ENCODE measurements around the gene NELFCD. TPM values are rescaled to one million over a fixed set of nuclear protein-coding genes. Genes with fewer than 3 reads are reported as not detected.
A peak's percentile ranks its signal among the peaks of the same experiment; 100 is the strongest.

Gene NELFCD
- total RNA-seq, 2 experiments from 2014 or later, result 102 to 103 TPM

DNA sequence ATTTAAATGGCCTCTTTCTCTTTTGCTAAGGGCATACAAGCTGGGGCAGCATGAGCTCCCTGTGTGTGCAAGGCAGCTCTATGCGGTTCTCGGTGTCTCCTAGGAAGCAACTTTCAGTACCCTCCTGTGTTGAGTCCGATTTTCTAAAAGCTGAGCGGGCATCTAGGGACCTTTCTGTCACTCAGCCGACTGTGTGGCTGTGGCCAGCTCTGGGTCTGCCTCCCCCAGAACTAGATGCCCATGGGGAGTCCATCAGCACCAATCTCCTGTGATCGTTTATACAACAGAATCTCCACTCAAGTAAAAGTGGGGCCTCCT is 7.5 kb downstream of the NELFCD start:
- H3K4me3 Mint-ChIP-seq, result no peak overlapping the region
- intact Hi-C loops (cut with micrococcal nuclease), result no loop called here
- no peaks in the 10 kb centered on the region for H3K27me3 Mint-ChIP-seq (ENCODE audit: low read depth)
- no peaks in the 10 kb centered on the region for H3K9me3 Mint-ChIP-seq
- CTCF ChIA-PET, result no interaction called here
- DNase-seq, result no peak
- peaks cover 32% of the 10 kb centered on the region for H3K4me1 Mint-ChIP-seq (ENCODE audit: low read depth)
- H3K27ac Mint-ChIP-seq, result no peak overlapping the region
- H3K36me3 Mint-ChIP-seq (ENCODE audit: low read depth), result peaks cover 40% of the 10 kb centered on the region

DNA sequence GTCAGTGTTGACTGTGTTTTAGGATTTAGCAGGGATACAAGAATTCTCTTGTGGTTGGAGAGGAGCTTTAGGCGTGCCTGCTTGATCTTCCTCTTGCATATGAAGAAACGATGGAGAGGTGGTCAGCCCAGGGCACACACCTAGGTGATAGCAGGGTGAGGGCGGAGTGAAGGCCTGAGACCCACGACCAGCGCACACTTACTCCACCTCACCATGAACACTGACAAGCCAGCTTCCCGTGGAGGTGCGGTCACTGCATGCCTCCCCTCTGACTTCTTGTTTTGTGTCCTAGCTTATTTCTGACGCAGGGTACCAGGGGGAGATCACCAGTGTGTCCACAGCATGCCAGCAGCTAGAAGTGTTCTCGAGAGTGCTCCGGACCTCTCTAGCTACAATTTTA is 8.1 kb downstream of the NELFCD start:
- Mint-ChIP-seq H3K36me3 (ENCODE audit: low read depth) (peaks cover 46% of the 10 kb centered on the region), H3K27me3 (ENCODE audit: low read depth) (no peaks in the 10 kb centered on the region), H3K9me3 (no peaks in the 10 kb centered on the region), H3K4me3 (no peak overlapping the region), H3K27ac (peak overlapping the region; percentile 26), H3K4me1 (ENCODE audit: low read depth) (peaks cover 25% of the 10 kb centered on the region)
- no peak for DNase-seq
- CTCF ChIA-PET, result no interaction called here
- intact Hi-C loops (cut with micrococcal nuclease), result no loop called here

GRCh38 chr20:58990651-58991445 is 9.8 kb downstream of the NELFCD start:
- intact Hi-C loops (cut with micrococcal nuclease), result no loop called here
- no peaks in the 10 kb centered on the region for H3K27me3 Mint-ChIP-seq (ENCODE audit: low read depth)
- peaks cover 17% of the 10 kb centered on the region for H3K4me1 Mint-ChIP-seq (ENCODE audit: low read depth)
- DNase-seq, result no peak
- no peak overlapping the region for H3K4me3 Mint-ChIP-seq
- H3K27ac Mint-ChIP-seq, result no peak overlapping the region
- peaks cover 55% of the 10 kb centered on the region for H3K36me3 Mint-ChIP-seq (ENCODE audit: low read depth)
- no peaks in the 10 kb centered on the region for H3K9me3 Mint-ChIP-seq
- CTCF ChIA-PET, result interaction anchor here (0.7 kb wide), 1 partner anchor 76 kb away, joined by 3 read pairs; no protein-coding TSS in a partner anchor

- H3K4me3 Mint-ChIP-seq, result no peak overlapping the region
- H3K4me1 Mint-ChIP-seq (ENCODE audit: low read depth), result peaks cover 9% of the 10 kb centered on the region
- no peak overlapping the region for H3K27ac Mint-ChIP-seq
- no peaks in the 10 kb centered on the region for H3K9me3 Mint-ChIP-seq
- CTCF ChIA-PET, result no interaction called here
- intact Hi-C loops (cut with micrococcal nuclease), result no loop called here
- peaks cover 55% of the 10 kb centered on the region for H3K36me3 Mint-ChIP-seq (ENCODE audit: low read depth)
- H3K27me3 Mint-ChIP-seq (ENCODE audit: low read depth), result no peaks in the 10 kb centered on the region
- no peak for DNase-seq
Observed at GRCh38 chr20:58991715-58992114, 10.7 kb downstream of the NELFCD start.

DNA sequence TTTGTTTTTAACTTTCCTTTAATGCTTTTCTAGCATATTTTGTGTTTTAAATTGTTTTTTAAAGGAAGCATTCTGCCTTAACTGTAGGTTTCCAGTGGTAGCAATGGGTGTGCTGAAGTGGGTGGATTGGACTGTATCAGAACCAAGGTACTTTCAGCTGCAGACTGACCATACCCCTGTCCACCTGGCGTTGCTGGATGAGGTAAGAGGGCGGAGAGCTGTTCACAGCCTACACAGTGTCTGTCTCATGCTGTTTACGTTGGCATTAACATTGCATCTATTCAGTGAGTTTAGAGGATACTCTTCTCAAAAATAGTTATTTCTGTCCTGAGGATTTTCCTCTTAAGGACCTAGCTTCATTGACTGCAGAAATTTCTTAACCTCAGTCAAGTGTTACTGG is 11.9 kb downstream of the NELFCD start:
- CTCF ChIA-PET, result interaction anchor here (0.9 to 1.1 kb wide), 3 partner anchors 123 to 231 kb away, joined by 3 to 5 read pairs (median 3); no protein-coding TSS in a partner anchor
- no peak for DNase-seq
- H3K4me1 Mint-ChIP-seq (ENCODE audit: low read depth), result peaks cover 3% of the 10 kb centered on the region
- no peaks in the 10 kb centered on the region for H3K27me3 Mint-ChIP-seq (ENCODE audit: low read depth)
- no peak overlapping the region for H3K27ac Mint-ChIP-seq
- H3K4me3 Mint-ChIP-seq, result no peak overlapping the region
- peaks cover 51% of the 10 kb centered on the region for H3K36me3 Mint-ChIP-seq (ENCODE audit: low read depth)
- intact Hi-C loops (cut with micrococcal nuclease), result no loop called here
- no peaks in the 10 kb centered on the region for H3K9me3 Mint-ChIP-seq

- intact Hi-C loops (cut with micrococcal nuclease), result no loop called here
- Mint-ChIP-seq H3K4me1 (ENCODE audit: low read depth) (peaks cover 3% of the 10 kb centered on the region), H3K27me3 (ENCODE audit: low read depth) (no peaks in the 10 kb centered on the region), H3K9me3 (no peaks in the 10 kb centered on the region), H3K27ac (peak overlapping the region; percentile 56), H3K4me3 (no peak overlapping the region), H3K36me3 (ENCODE audit: low read depth) (peaks cover 51% of the 10 kb centered on the region)
- CTCF ChIA-PET, result interaction anchor here (0.9 to 1.4 kb wide), 4 partner anchors 11 to 230 kb away, joined by 3 to 5 read pairs (median 4); no protein-coding TSS in a partner anchor
- DNase-seq, result no peak
Observed at GRCh38 chr20:58993332-58994248, 12.5 kb downstream of the NELFCD start.

GRCh38 chr20:58994390-58995159 is 13.5 kb downstream of the NELFCD start:
- DNase-seq, result no peak
- no peaks in the 10 kb centered on the region for H3K9me3 Mint-ChIP-seq
- H3K36me3 Mint-ChIP-seq (ENCODE audit: low read depth), result peaks cover 47% of the 10 kb centered on the region
- CTCF ChIA-PET, result interaction anchor here (1.4 kb wide), 1 partner anchor 12 kb away, joined by 5 read pairs; no protein-coding TSS in a partner anchor
- no peak overlapping the region for H3K4me3 Mint-ChIP-seq
- H3K27ac Mint-ChIP-seq, result no peak overlapping the region
- H3K4me1 Mint-ChIP-seq (ENCODE audit: low read depth), result peaks cover 3% of the 10 kb centered on the region
- no peaks in the 10 kb centered on the region for H3K27me3 Mint-ChIP-seq (ENCODE audit: low read depth)
- intact Hi-C loops (cut with micrococcal nuclease), result no loop called here

DNA sequence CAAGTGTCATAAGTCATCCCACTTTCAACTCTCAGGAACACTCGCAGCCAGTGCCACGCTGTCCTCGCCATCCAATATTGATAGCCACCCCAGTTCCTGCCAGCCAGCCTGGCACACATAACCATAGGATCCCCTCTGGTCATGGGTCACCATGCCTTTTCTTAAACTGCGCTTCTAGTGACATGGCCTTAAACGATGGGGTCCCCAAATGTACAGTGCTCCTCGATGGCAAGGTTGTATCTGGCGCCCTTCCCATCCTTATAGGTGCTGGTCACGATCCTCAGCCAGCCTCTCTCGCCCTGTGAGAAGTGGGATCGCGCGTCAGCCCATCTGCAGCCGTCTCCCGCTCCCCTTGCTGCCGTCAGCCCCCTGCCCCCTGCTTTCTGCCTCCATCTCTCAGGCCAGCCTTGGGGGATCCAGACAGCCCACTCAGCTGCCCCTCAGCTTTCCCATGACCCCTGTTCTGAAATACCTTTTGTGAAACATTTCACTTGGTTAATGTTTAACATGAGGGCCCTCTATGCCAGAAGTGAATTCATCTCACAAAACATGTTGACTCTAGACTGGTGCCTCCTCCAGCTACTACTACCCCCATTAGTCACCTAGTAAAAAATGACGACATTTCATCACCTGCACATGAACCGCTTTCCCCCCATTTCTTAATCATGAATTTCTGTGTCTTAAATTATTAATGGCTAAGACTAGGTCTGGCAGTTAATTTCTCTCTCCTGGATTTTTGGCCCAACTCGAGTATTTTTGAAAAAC is 14.6 kb downstream of the NELFCD start:
- H3K36me3 Mint-ChIP-seq (ENCODE audit: low read depth), result peaks cover 43% of the 10 kb centered on the region
- DNase-seq, result no peak
- H3K9me3 Mint-ChIP-seq, result no peaks in the 10 kb centered on the region
- peak overlapping the region; percentile 37 for H3K27ac Mint-ChIP-seq
- H3K4me1 Mint-ChIP-seq (ENCODE audit: low read depth), result peaks cover 3% of the 10 kb centered on the region
- H3K27me3 Mint-ChIP-seq (ENCODE audit: low read depth), result no peaks in the 10 kb centered on the region
- CTCF ChIA-PET, result no interaction called here
- intact Hi-C loops (cut with micrococcal nuclease), result no loop called here
- H3K4me3 Mint-ChIP-seq, result no peak overlapping the region

- H3K4me3 Mint-ChIP-seq, result no peak overlapping the region
- CTCF ChIA-PET, result no interaction called here
- no peaks in the 10 kb centered on the region for H3K9me3 Mint-ChIP-seq
- DNase-seq, result no peak
- no peaks in the 10 kb centered on the region for H3K27me3 Mint-ChIP-seq (ENCODE audit: low read depth)
- H3K36me3 Mint-ChIP-seq (ENCODE audit: low read depth), result peaks cover 40% of the 10 kb centered on the region
- H3K4me1 Mint-ChIP-seq (ENCODE audit: low read depth), result peaks cover 3% of the 10 kb centered on the region
- no peak overlapping the region for H3K27ac Mint-ChIP-seq
- intact Hi-C loops (cut with micrococcal nuclease), result no loop called here
Observed at GRCh38 chr20:58996226-58996611, 15.2 kb downstream of the NELFCD start.

DNA sequence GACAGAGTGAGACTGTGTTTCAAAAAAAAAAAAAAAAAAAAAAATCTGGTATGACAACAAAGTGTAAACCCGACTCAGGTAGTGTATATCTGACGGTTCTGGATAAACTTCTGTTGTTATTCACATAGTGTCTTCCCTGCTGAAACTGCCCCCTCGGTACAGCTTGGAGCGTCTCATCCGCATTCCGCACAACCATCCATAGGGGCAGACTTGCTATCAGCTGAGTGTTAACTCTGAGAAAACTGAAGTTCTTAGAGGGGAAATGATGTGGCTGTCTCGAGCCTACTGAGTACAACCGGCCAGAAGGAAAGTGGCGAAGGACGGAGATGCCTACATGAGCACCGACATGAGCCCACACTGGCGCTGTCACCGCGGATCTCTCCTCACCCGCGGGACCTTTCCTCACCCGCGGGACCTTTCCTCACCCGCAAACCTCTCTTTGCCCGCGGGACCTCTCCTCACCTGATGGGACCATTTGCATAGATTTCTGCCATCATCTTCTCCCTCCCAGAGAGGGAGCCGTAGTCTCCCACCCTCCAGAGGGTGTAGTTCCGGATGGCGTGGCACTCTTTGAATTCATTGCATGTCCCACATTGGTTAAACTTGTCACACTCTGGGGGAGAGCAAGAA is 16.2 kb downstream of the NELFCD start:
- Mint-ChIP-seq H3K27me3 (ENCODE audit: low read depth) (no peaks in the 10 kb centered on the region), H3K4me3 (no peak overlapping the region), H3K36me3 (ENCODE audit: low read depth) (peaks cover 36% of the 10 kb centered on the region), H3K9me3 (no peaks in the 10 kb centered on the region), H3K4me1 (ENCODE audit: low read depth) (peaks cover 3% of the 10 kb centered on the region), H3K27ac (no peak overlapping the region)
- CTCF ChIA-PET, result no interaction called here
- intact Hi-C loops (cut with micrococcal nuclease), result no loop called here
- no peak for DNase-seq

DNA sequence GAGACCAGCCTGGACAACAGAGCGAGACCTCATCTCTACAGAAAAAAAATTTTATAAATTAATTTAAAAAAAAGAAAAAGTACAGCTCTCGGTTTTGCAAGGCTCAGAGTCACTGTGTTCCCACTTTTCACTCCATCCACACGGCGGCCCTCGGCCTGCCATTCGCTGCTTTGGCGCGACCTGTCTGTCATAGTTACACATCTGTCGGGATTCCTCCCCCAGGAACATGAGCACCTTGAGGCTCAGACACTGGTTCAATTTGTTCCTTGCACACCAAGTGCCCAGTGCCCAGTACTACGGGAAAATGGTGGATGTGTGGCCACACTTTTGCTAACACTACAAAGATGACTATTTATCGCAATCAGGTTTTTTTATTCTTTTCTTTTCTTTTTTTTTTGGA is 17.6 kb downstream of the NELFCD start:
- DNase-seq, result no peak
- peaks cover 29% of the 10 kb centered on the region for H3K36me3 Mint-ChIP-seq (ENCODE audit: low read depth)
- no peaks in the 10 kb centered on the region for H3K27me3 Mint-ChIP-seq (ENCODE audit: low read depth)
- CTCF ChIA-PET, result no interaction called here
- intact Hi-C loops (cut with micrococcal nuclease), result no loop called here
- H3K4me3 Mint-ChIP-seq, result no peak overlapping the region
- H3K27ac Mint-ChIP-seq, result no peak overlapping the region
- H3K9me3 Mint-ChIP-seq, result no peaks in the 10 kb centered on the region
- peaks cover 3% of the 10 kb centered on the region for H3K4me1 Mint-ChIP-seq (ENCODE audit: low read depth)

Measured in activated naive CD4-positive, alpha-beta T cell treated with anti-CD3 and anti-CD28 coated beads for 36 hours (primary cell).